Measurements from ENCODE around the gene IRF2.

IRF2 gene

GRCh38 chr4:184450743-184451535 is 23.4 kb downstream of the IRF2 start:
- no peak for DNase-seq (ENCODE audit: low read depth in 2 of 2)

GRCh38 chr4:184450045-184450444 is 24.3 kb downstream of the IRF2 start:
- no peak for DNase-seq (ENCODE audit: low read depth in 2 of 2)

- DNase-seq (ENCODE audit: low read depth in 2 of 2) = no peak
These were observed 25.5 kb downstream of the IRF2 start for GRCh38 chr4:184448821-184449220.

GRCh38 chr4:184448141-184448540 is 26.2 kb downstream of the IRF2 start:
- DNase-seq (ENCODE audit: low read depth in 2 of 2) = no peak

- DNase-seq (ENCODE audit: low read depth in 2 of 2) = no peak
These were observed 26.7 kb downstream of the IRF2 start for GRCh38 chr4:184447664-184448063.

- no peak for DNase-seq (ENCODE audit: low read depth in 2 of 2)
These were observed 28.2 kb downstream of the IRF2 start for GRCh38 chr4:184446132-184446658.

- no peak for DNase-seq (ENCODE audit: low read depth in 2 of 2)
These were observed 29.4 kb downstream of the IRF2 start for GRCh38 chr4:184444953-184445309.

- no peak for DNase-seq (ENCODE audit: low read depth in 2 of 2)
These were observed 30.0 kb downstream of the IRF2 start for GRCh38 chr4:184444215-184444952.

- no peak for DNase-seq (ENCODE audit: low read depth in 2 of 2)
These were observed 31.0 kb downstream of the IRF2 start for GRCh38 chr4:184443318-184443717.

GRCh38 chr4:184442314-184442635 is 32.1 kb downstream of the IRF2 start:
- no peak for DNase-seq (ENCODE audit: low read depth in 2 of 2)

- no peak for DNase-seq (ENCODE audit: low read depth in 2 of 2)
These were observed 32.7 kb downstream of the IRF2 start for GRCh38 chr4:184441461-184442313.

GRCh38 chr4:184440595-184441358 is 33.6 kb downstream of the IRF2 start:
- DNase-seq (ENCODE audit: low read depth in 2 of 2) = no peak

- no peak for DNase-seq (ENCODE audit: low read depth in 2 of 2)
These were observed 34.3 kb downstream of the IRF2 start for GRCh38 chr4:184439856-184440594.

- DNase-seq (ENCODE audit: low read depth in 2 of 2) = no peak
These were observed 35.0 kb downstream of the IRF2 start for GRCh38 chr4:184439386-184439785.

- no peak for DNase-seq (ENCODE audit: low read depth in 2 of 2)
These were observed 36.0 kb downstream of the IRF2 start for GRCh38 chr4:184438375-184438774.

GRCh38 chr4:184437565-184438265 is 36.6 kb downstream of the IRF2 start:
- DNase-seq (ENCODE audit: low read depth in 2 of 2) = no peak

- DNase-seq (ENCODE audit: low read depth in 2 of 2) = no peak
These were observed 39.8 kb downstream of the IRF2 start for GRCh38 chr4:184434501-184435066.

- DNase-seq (ENCODE audit: low read depth in 2 of 2) = no peak
These were observed 40.3 kb downstream of the IRF2 start for GRCh38 chr4:184434021-184434420.

- DNase-seq (ENCODE audit: low read depth in 2 of 2) = no peak
These were observed 41.0 kb downstream of the IRF2 start for GRCh38 chr4:184433258-184433892.
